HFF-Myc (cell line): Measurements from ENCODE around the gene KCNQ1.

Experiments used
- DNase-seq: peaks from one replicate; pipeline ENCODE4 v3.0.0-alpha.2; 2011; ENCODE audit warnings: low read depth; ENCODE audit errors: extremely low read depth
- H3K4me3 ChIP-seq: replicated peaks from 2 replicates; pipeline ENCODE4 v1.5.1; 2011; ENCODE audit warnings: low read depth, mild to moderate bottlenecking, control low read depth, low read length
- CTCF ChIP-seq: IDR thresholded peaks from 2 replicates; pipeline ENCODE4 v1.5.1; 2012; ENCODE audit warnings: mild to moderate bottlenecking, low read depth, low read length, control low read depth; ENCODE audit errors: missing control alignments

KCNQ1 gene

DNA sequence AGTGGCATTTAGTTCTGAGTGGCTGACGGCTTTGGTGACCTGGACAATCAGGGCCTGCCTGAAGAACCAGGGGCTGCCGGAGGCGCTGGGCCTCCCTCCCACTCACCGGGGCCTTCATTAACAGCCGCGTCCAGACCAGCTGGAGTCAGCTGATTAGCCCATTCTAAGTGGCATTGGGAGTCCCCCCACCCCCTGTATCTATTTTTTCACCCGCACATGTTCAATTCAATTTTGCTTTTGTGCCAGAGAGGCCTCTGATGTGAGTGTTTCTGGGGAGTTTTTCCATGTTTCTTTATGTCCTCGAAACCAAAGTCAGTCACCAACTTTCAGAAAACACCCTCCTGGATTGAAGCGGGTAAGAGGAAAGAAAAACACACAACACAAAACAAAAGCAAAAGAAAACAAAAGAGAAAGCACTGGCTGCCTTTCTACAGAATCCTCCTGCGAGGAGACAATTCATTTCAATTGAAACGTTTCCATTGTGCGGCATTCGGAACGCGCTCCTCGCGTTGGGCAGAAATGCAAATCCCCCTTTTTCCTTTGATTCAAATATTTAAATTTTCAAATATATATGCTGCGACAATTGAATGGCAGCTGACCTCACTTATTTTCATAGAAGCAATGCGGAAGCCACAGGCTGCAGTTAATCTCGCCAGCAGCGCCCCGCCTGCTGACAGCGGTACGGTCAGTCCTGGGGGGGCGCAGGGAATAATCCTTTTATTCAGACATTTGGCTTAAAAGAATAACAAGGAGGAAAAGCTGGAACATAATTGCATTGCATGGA is 423.1 kb downstream of the KCNQ1 start:
- TF ChIP-seq CTCF: no peak
- DNase-seq: no peak
- no peak overlapping the region for H3K4me3 ChIP-seq

DNA sequence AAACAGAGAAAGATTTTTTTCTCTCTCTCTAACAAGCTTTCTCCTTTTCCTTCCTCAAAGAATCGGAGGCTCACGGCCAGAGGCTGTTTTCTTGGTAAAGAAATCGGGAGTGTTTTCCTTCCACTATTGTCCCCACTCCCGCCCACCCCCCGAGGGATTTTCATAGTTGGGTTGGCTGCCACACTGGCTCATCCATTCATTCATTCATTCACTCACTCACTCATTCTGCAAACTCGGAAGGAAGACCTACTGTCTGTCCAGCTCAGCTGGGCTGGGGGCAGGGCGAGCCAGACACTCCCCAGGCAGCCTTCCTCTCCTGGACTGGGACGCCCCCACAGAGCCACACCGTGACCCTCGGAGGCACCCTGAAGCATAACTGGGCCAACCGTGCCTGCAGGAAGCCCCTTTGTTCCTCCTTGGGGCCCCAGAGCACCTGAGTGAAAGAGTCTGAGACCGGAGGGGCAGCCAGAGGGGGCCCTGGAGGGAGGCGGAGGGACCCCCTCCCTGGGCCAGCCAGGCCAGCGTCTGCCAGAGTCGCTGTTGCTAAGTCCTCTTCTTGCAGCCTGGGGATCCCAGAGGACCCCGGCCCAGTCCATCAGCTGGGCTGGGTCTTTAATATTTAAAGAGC is 423.8 kb downstream of the KCNQ1 start:
- DNase-seq: no peak
- no peak overlapping the region for H3K4me3 ChIP-seq

GRCh38 chr11:2869134-2869526 is 424.3 kb downstream of the KCNQ1 start:
- no peak for TF ChIP-seq CTCF
- DNase-seq: no peak

More for the DNA sequence above, 423.8 kb downstream of the KCNQ1 start:
- no peak for TF ChIP-seq CTCF

GRCh38 chr11:2869561-2870427 is 425.0 kb downstream of the KCNQ1 start:
- no peak overlapping the region for H3K4me3 ChIP-seq
- DNase-seq: no peak
- no peak for TF ChIP-seq CTCF

More at GRCh38 chr11:2869134-2869526, 424.3 kb downstream of the KCNQ1 start:
- no peak overlapping the region for H3K4me3 ChIP-seq

DNA sequence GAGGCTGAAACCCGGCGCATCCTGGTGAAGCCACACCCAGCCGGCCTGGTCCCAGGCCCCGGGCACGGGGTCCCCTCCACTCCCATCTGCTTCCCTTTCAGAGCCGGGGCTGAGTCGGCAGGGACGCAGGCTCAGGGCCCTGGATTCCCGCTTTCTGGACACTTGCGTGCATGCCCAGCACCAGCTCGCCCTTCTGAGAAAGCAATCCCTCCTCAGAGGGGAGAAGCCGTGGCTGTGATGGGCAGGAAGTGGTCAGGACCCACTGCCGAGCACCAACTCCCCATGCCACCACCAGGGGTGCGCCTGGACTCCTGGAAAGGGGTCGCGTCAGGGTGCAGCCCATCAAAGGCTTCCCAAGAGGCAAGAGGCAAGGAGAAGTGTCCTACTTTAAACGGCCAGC is 425.7 kb downstream of the KCNQ1 start:
- TF ChIP-seq CTCF: no peak
- no peak overlapping the region for H3K4me3 ChIP-seq
- no peak for DNase-seq

GRCh38 chr11:2870969-2871680 is 426.3 kb downstream of the KCNQ1 start:
- TF ChIP-seq CTCF: no peak
- H3K4me3 ChIP-seq: no peak overlapping the region
- DNase-seq: no peak
